ENCODE measurements around the gene CADPS.

CADPS gene

GRCh38 chr3:62374341-62375218 lies 500.6 kb downstream of the CADPS start:
- Histone ChIP-seq H3K4me3 (peak overlapping the region; percentile 18 to 43), H3K27me3 (peaks cover 8 to 100% of the 10 kb centered on the region in 2 donors), H3K36me3 (no peaks in the 10 kb centered on the region), H3K9me3 (no peaks in the 10 kb centered on the region), H3K4me1 (peaks cover 0 to 75% (median 44%) of the 10 kb centered on the region in 4 donors), H3K27ac (no peak overlapping the region)
- intact Hi-C loops (cut with DNase I; ENCODE audit: low total_unique reads), result no loop called here
- no peak for DNase-seq
- no peak for TF ChIP-seq CTCF (IDR thresholded peaks at IDR 0.05)

DNA sequence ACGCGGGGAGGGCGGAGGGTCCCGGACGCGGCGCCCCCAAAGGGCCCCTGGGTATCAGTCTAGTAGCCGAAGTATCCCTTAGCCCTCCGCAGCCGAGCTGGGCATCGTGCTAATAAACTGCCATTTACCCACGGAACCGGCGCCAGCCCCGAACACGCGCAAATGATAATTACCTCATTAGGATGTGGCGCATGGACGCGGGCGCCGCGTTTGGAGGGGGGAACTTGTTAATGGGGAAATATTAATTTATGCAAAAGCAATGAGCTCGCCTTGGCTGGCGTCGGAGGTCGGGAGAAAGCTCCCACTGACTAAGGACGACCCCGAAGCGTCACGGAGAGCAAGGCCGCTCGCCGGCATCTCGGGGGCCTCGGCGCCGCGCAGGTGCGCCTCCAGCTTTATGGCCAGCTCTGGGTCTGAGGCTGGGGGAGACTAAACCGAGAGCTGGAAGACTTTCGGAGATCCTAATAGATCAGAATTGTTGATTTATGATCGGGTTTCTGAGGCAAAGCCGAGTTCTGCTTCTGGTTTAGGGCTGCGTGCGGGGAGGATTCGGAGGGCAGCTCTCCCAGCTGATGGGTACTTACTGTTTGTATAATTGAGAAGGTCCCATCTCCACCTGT lies 501.4 kb downstream of the CADPS start:
- no peak for TF ChIP-seq CTCF (IDR thresholded peaks at IDR 0.05)
- H3K4me3 ChIP-seq, result peak overlapping the region; percentile 18 to 43

GRCh38 chr3:62373215-62373614 lies 502.0 kb downstream of the CADPS start, which contains the start of gene FEZF2:
FEZF2 (minus strand) TSS chr3:62373550; CDS start chr3:62372868, 682 bp downstream.
- TF ChIP-seq CTCF (IDR thresholded peaks at IDR 0.05), result no peak
- Histone ChIP-seq H3K36me3 (no peaks in the 10 kb centered on the region), H3K4me1 (peaks cover 0 to 76% (median 47%) of the 10 kb centered on the region in 4 donors), H3K27ac (no peak within 1 kb of the TSS), H3K4me3 (peak within 1 kb of the TSS; percentile 18 to 43), H3K27me3 (peaks cover 8 to 100% of the 10 kb centered on the region in 2 donors), H3K9me3 (no peaks in the 10 kb centered on the region)
- no peak for DNase-seq
- intact Hi-C loops (cut with DNase I; ENCODE audit: low total_unique reads), result no loop called here

More for the DNA sequence above, 501.4 kb downstream of the CADPS start:
- peaks cover 0 to 77% (median 48%) of the 10 kb centered on the region in 4 donors for H3K4me1 ChIP-seq
- no peaks in the 10 kb centered on the region for H3K36me3 ChIP-seq
- H3K27me3 ChIP-seq, result peaks cover 8 to 100% of the 10 kb centered on the region in 2 donors
- no peak for DNase-seq
- intact Hi-C loops (cut with DNase I; ENCODE audit: low total_unique reads), result no loop called here
- H3K9me3 ChIP-seq, result no peaks in the 10 kb centered on the region
- no peak overlapping the region for H3K27ac ChIP-seq

DNA sequence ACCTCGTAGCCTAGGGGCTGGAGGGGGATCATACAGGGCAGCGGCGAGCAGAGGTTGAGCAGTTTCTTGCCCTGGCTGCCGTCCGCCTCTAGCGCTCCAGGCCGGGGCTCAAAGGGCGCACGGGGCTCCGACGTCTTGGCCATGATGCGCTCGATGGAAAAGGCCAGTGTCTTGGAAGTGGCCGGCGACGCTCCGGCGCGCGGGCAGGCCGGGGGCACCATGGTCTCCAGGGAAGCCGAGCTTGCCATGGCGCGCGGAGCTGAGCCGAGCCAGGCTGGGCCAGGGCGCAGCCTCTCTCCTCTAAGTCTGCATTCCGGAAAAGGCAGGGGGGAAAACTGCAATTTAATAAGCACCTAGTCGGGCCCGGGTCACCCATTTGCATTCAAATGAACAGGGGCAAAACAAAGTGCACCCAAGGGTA lies 502.6 kb downstream of the CADPS start:
- peaks cover 0 to 75% (median 47%) of the 10 kb centered on the region in 4 donors for H3K4me1 ChIP-seq
- TF ChIP-seq CTCF (IDR thresholded peaks at IDR 0.05), result no peak
- H3K27me3 ChIP-seq, result peaks cover 8 to 100% of the 10 kb centered on the region in 2 donors
- no peaks in the 10 kb centered on the region for H3K9me3 ChIP-seq
- no peak for DNase-seq
- intact Hi-C loops (cut with DNase I; ENCODE audit: low total_unique reads), result no loop called here
- no peaks in the 10 kb centered on the region for H3K36me3 ChIP-seq
- peak overlapping the region; percentile 12 to 43 for H3K4me3 ChIP-seq
- H3K27ac ChIP-seq, result no peak overlapping the region

DNA sequence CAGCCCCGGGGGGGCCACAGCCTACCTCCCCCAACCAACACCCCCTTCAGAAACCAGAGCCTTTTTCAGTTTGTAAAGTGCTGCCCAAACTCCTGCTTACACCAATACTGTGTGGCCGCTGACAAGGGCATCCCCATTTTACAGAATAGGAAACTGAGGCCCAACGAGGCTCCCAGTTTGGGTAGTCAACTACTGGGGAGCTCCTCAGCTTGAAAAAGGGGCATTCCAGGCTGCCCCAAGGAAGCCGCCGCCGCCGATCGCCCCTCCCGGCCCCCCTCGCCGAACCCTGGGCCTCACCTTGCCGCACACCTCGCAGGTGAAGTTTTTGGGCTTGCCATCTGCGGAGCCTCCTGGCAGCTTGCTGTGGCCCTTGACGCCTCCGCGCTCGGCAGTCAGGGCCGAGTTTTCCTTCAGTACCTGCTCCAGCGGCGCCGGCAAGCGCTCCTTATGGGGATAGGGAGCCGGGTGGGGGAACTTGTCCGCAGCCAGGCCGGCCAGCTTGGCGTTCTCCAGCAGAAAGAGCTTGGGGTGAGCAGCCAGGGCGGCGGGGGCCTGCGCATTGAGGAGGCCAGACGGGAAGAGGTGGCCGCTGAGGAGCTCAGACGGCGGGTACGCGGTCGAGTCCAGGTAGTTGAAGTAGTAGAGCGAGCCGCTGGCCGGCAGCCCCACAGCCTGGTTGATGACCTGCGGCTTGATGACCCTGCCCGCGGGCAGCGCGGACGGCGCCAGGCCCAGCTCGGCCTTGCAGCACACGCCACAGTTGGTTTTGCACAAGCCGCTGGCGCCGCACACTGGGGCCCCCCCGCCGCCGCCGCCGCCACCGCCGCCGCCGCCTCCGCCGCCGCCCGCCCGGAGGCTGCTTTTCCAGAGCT lies 503.3 kb downstream of the CADPS start:
- Histone ChIP-seq H3K27ac (no peak overlapping the region), H3K27me3 (peaks cover 8 to 100% of the 10 kb centered on the region in 2 donors), H3K4me3 (peak overlapping the region; percentile 12 to 43), H3K4me1 (peaks cover 0 to 75% (median 47%) of the 10 kb centered on the region in 4 donors), H3K36me3 (no peaks in the 10 kb centered on the region), H3K9me3 (no peaks in the 10 kb centered on the region)
- DNase-seq, result no peak
- no peak for TF ChIP-seq CTCF (IDR thresholded peaks at IDR 0.05)
- intact Hi-C loops (cut with DNase I; ENCODE audit: low total_unique reads), result no loop called here
